HG02588 (cell line): Measurements from ENCODE around the gene PECR.
"Not testable (repeated sequence)": the region's sequence is repeated elsewhere in the genome, so short reads cannot be mapped to it uniquely, and the experiment has no call there.

Experiments used
- ATAC-seq: cut with Tn5 transposase; IDR thresholded peaks from one replicate; pipeline ENCODE4 v1.9.1; 2021; ENCODE audit warnings: mild to moderate bottlenecking, moderate library complexity; ENCODE audit not compliant: unreplicated experiment

Gene PECR

DNA sequence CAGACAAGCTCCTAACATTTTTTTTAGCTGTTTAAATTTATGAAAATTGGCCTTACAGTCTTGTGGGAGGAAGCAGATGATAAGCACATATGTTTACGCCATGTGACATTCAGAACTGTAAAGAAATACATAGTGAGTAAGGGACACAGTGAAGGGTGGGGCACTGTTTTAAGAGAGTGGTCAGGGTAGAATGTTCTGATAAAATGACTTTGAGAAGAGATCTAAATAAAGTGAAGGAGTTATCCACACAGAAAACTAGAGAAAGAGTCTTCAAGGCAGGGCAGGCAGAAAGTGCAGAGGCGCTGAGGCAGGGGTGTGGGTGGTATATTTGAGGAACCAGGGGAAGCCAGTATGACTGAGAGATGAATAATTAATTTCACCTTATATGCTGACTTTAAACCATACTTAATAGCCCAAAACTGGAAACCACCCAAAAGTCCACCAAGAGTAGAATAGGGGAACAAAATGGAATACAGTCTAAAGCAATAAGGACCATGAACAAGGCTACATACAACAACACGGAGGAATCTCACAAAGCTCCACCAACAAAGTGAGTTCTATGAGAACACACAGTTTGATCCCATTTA, 76.8 kb downstream of the PECR start:
- no peak for ATAC-seq

DNA sequence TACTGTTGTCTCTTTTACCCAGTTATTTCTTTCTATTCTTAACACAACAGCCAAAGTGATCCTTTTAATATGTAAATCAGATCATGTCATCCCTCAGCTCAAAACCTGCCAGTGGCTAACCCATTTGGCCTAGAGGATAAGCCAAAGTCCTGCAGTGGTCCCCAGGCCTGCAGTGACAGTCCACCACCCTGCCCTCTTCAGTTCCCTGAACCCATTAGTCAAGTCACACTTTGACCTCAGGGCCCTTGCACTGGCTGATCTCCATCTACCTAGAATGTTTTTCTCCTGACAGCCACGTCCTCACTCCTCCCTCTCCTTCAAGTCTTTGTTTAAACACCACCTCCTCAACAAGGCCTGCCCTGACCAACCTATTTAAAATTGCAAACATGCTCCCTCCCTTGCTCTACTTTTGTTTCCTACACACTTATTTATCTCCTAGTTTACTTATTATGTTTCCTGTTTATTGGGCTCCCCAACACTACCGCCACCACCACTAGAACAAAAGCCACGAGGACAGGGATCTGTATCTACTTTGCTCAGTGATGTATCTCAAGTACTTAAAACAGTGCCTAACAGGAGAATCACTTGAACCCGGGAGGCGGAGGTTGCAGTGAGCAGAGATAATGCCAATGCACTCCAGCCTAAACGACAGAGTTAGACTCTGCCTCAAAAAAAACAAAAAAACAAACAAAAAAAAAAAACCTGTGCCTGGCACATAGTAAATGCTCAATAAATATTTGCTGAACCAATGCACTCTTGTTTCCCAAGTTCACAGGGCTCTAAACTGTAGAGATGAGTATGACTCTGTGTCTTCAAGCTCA, 77.5 kb downstream of the PECR start:
- ATAC-seq, result no peak

DNA sequence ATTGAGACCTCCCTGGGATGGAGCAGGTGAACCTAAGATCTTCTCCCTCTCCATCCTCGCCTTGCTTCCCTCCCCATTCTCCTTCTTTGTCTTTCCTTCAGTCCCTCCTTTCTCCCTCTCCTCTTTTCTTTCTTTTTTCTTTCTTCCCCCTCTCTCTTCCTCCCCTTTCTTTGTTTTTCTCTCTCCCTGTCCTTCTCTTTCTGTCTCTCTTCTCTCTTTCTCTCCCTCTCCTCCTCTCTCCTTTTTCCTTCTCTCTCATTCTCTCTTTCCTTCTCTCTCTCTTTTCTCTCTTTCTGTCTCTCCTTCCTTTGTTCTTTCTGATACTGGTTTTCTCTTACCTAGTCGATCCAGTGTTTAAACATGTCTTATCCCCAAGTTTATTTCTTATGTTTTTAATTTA, 78.9 kb downstream of the PECR start:
- ATAC-seq, result no peak

DNA sequence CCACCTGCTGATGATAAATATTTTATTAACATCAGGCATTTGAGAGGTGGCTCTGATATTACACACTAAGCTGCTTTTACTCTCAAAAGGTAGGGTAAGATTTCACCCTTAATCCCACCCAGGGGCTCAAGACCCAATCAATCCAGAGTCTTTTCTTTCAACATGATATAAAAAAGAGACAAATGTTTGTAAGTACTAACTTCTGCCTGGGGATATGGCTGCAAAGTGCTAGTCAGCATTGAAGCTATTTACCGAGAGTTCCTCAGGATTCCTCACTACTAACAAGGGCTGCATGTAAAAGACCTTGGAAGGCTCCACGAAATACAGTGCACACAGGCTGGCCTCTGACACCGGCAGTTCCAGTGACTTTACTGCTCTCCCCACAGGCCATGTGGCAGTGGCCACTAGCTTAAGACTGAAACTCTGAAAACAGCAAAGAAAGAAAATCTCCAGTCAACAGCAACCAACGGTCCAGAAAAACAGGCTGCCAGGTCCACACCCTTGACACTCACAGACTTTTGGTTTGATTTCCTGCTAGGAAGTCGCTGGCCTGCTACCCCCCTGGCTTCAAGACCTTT, 79.4 kb downstream of the PECR start:
- no peak for ATAC-seq

DNA sequence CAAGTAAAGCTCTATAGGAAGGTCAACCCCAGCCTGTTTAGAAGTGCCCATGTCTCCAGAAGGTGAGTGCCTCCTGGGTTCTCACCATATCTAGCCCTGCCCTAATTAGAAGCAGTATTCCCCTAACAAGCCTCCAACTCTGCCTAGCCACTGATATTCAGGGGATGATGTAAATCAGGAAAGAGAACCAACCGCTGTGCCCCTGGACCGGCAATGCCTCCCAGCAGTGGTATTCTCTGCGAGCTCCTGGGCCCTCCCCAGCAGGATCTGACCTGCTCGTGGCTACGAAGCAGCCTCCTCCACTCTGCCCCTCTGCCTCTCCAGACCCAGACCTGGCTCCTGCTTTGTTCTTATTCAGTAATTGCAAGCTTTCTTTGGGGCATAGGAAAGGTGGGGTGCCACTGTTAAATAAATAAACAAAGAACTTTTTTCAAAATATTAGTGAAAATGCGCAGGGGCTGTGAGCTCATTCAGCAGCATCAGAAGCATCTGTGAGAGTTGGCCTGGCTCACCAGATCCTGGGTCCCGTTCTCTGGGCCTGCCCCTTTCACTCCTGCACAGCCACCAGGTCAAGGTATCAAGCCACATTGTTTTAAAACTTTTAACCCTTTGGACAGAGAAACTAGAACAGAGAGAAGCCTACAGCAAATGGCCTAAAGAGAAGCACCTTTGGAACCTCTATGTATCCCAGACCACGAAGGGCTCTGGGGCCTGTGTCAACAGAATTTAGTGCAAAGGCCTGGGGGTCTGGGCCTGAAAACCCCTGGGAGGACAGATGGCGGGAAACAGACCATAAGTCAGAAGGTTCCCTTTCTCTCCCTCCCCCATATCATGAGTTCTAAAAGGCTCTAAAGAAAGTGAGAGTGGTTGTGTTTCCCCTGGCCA, 80.2 kb downstream of the PECR start:
- no peak for ATAC-seq

DNA sequence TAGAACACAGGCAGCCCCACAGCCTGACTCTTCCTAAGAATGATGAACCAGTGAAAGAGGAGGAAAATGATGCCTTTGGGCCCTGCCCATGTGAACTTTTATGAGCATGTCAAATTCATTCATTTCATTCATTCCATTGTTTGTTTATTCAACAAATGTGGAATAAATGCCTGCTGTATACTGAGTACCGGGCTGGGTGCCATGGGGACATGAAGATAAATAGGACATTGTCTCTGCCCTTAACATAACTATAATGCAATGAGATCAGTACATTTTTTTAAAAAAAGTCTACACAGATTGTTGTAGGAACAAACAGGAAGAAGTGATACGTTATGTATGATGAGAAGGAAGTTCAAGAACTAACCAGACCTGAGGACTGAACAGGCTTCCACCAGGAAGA, 83.0 kb downstream of the PECR start:
- no peak for ATAC-seq

DNA sequence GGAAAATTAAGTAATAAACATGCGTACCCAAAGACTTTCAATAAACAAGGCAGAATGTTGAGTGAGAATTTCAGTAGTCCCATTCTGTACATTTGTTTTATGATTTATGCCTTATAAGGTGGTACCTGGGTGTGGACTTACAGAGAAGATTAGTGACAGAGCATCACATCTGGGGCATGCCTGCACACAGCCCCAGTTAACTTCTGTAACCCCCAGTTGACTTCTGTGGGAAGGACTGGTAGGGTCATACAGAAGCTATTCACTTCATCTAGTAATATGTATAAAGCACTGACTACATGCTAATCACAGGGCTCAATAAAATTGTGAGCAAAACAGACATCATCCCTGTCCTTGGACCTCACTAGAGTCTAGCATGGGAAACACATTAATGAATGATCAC, 84.4 kb downstream of the PECR start:
- no peak for ATAC-seq

DNA sequence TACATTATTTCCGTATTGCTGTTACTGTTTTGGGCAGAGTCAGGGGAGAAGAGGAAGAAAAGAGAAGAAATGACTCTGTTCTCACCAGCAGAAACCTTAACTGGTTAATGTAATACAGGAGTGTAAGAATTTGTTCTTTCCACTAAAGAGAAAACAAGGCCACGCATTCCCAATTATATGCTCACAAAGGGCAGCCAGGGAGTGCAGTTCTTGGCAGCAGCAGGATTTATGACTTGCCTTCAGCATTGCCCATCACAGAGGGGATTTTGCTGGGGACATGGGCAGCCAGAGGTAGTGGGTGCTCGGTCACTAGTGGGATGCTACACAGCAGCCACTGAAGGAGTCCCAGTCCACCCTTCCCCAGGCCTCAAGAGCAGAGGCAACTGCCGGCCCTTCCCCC, 86.7 kb downstream of the PECR start:
- ATAC-seq, result no peak

DNA sequence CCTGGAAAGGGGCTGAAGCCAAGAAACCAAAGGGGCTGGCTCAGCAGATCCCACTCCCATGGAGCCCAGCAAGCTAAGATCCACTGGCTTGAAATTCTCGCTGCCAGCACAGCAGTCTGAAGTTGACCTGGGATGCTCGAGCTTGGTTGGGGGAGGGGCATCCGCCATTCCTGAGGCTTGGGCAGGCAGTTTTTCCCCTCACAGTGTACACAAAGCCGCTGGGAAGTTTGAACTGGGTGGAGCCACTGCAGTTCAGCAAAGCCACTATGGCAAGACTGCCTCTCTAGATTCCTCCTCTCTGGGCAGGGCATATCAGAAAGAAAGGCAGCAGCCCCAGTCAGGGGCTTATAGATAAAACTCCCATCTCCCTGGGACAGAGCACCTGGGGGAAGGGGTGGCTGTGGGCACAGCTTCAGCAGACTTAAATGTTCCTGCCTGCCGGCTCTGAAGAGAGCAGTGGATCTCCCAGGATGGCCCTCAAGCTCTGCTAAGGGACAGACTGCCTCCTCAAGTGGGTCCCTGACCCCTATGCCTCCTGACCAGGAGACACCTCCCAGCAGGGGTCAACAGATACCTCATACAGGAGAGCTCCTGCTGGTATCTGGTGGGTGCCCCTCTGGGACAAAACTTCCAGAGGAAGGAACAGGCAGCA, 92.9 kb downstream of the PECR start:
- not testable (repeated sequence) for ATAC-seq
